Fibroblast of pulmonary artery (primary cell): Measurements from ENCODE around the gene UBASH3B.
A peak's percentile ranks its signal among the peaks of the same experiment; 100 is the strongest.
"Not testable (repeated sequence)": the region's sequence is repeated elsewhere in the genome, so short reads cannot be mapped to it uniquely, and the experiment has no call there.

Experiments
- DNase-seq: peaks from one replicate; pipeline ENCODE4 v3.0.0-alpha.2; 2010; ENCODE audit warnings: low read depth
- H3K4me3 ChIP-seq: replicated peaks from 2 replicates; pipeline ENCODE4 v1.5.1; 2011; ENCODE audit warnings: low read depth, mild to moderate bottlenecking, control low read depth, low read length, moderate library complexity
- TF ChIP-seq, protein P1 (sequence below): IDR thresholded peaks from 2 replicates; pipeline ENCODE4 v1.5.1; 2011; ENCODE audit warnings: mild to moderate bottlenecking, control low read depth, low read length, inconsistent platforms; ENCODE audit errors: missing control alignments

The UBASH3B gene

DNA sequence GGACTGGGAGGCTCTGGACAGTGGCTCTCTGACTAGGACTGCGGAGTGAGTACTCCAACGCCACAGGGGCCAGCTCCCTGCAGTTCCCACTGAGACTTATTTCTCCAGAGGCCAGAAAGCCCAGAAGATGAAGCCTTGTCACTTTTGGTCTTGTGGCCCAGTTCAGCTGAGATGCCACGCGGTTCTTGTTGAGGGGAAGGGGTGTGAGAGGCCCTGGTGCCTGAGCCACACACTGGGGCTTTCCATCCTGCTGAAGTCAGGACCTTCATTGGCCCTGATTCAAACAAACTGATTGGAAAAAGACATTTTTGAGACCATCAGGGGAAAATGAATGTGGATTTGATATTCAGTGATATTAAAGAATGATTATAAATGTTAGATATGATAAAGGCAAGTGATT lies 73.6 kb downstream of the UBASH3B start:
- no peak overlapping the region for H3K4me3 ChIP-seq
- TF ChIP-seq, protein P1, sequence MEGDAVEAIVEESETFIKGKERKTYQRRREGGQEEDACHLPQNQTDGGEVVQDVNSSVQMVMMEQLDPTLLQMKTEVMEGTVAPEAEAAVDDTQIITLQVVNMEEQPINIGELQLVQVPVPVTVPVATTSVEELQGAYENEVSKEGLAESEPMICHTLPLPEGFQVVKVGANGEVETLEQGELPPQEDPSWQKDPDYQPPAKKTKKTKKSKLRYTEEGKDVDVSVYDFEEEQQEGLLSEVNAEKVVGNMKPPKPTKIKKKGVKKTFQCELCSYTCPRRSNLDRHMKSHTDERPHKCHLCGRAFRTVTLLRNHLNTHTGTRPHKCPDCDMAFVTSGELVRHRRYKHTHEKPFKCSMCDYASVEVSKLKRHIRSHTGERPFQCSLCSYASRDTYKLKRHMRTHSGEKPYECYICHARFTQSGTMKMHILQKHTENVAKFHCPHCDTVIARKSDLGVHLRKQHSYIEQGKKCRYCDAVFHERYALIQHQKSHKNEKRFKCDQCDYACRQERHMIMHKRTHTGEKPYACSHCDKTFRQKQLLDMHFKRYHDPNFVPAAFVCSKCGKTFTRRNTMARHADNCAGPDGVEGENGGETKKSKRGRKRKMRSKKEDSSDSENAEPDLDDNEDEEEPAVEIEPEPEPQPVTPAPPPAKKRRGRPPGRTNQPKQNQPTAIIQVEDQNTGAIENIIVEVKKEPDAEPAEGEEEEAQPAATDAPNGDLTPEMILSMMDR: no peak
- no peak for DNase-seq

GRCh38 chr11:122730694-122731093 lies 75.2 kb downstream of the UBASH3B start:
- not testable (repeated sequence) for DNase-seq, H3K4me3 ChIP-seq

DNA sequence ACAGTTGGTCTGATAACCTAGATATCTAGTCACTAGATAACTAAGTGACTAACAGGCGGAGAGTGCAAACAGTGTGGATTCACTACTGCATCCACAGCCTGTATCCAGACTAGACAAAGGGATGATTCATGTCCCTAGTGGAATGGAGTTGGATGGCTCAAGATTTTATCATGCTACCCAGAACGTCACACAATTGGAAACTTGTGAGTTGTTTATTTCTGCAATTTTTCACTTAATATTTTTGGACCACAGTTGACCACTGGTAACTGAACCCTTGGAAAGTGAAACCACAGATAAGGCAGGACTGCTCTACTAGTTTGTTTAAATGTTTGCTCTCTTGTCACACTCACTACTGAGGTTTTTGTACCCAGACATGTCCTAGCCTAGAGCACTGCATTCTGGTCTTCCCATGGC lies 76.0 kb downstream of the UBASH3B start:
- H3K4me3 ChIP-seq: no peak overlapping the region
- TF ChIP-seq, protein P1: no peak
- DNase-seq: peak; percentile 83

GRCh38 chr11:122732342-122733315 lies 77.1 kb downstream of the UBASH3B start:
- DNase-seq: no peak
- no peak overlapping the region for H3K4me3 ChIP-seq
- TF ChIP-seq, protein P1: no peak

- TF ChIP-seq, protein P1: no peak
- no peak overlapping the region for H3K4me3 ChIP-seq
- DNase-seq: peak; percentile 86
These were observed 77.8 kb downstream of the UBASH3B start for GRCh38 chr11:122733318-122733717.

DNA sequence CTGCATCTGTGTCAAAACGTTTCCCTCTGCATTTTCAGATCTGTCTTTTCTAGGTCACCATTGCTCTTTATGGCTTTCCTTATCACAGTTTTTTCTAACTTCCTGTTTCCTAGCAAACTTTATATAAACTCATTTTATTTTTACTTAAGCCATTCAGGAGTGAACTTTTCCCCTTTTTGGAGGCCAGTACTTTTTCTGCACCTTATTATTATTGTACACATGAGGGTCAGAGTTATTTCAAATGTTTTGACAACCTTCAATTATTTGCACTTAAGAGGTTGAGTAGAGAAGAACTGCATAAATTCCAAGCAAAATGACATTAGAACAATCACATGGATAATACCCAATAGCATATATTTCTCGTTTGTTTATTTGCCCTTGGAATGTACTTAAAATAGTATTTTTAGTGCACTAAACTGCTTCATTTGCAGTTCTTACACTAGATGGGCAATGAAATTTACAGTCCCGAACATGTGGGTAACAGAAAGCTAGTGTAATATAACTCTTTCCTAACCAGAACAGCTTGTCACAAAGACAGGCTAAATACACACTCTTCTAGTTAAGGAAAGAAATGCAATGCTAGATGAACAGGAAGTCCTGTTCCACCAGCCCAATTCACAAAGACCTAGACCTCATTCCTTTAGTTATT lies 79.5 kb downstream of the UBASH3B start:
- DNase-seq: no peak
- H3K4me3 ChIP-seq: no peak overlapping the region

More for the DNA sequence above, 79.5 kb downstream of the UBASH3B start:
- TF ChIP-seq, protein P1: no peak
